ENCODE data around the gene NCBP3. TPM values are rescaled to one million over a fixed set of nuclear protein-coding genes. Genes with fewer than 3 reads are reported as not detected.

Gene NCBP3
- total RNA-seq, 5 donors from 2014 or later (not counting 1 experiment from before 2014, with no cell fraction given) = 35.6 to 55.5 (median 46.7) TPM

DNA sequence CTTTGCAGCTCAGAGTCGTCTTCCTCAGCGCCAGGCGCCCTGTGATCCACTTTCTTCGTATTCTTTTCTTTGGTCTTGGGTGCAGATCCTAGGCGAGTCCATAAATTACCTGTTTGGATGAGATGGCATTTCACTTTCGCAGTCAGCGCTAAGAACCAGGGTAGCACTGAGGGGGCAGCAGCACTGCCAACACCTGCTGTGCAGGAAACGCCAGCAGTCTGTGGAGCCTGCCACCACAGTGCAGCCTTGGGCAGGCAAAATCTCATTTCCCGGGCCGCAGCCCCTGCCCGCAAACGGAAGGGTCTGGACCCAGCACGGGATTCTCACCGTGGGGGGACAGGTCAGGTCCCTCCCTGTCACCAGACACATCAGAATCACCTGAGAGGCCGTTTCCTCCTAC lies 32.9 kb downstream of the NCBP3 start:
- no peaks in the 10 kb centered on the region for H3K4me1 ChIP-seq (ENCODE audit: control insufficient read depth in 1 of 2, extremely low read depth in 1 of 2, insufficient read depth in 2 of 2, low read length in 2 of 2)
- no peak overlapping the region for H3K4me3 ChIP-seq (ENCODE audit: control insufficient read depth in 1 of 2, extremely low read depth in 1 of 2, low read length in 1 of 2)
- ATAC-seq (replicated peaks in 1 of 4) = no peak
- no peak overlapping the region for H3K27ac ChIP-seq (ENCODE audit: low read length)
- POLR2A ChIA-PET = no interaction called here
- no peak for DNase-seq
- no peaks in the 10 kb centered on the region for H3K27me3 Mint-ChIP-seq
- CTCF ChIA-PET = interaction anchor here in 1 of 2 donors (0.6 kb wide), 1 partner anchor 30 kb away, joined by 6 read pairs; no protein-coding TSS in a partner anchor
- H3K4me3 Mint-ChIP-seq = no peak overlapping the region
- peaks cover 54% of the 10 kb centered on the region for H3K36me3 Mint-ChIP-seq
- H3K9me3 ChIP-seq = no peaks in the 10 kb centered on the region
- H3K27ac Mint-ChIP-seq = no peak overlapping the region
- no peaks in the 10 kb centered on the region for H3K27me3 ChIP-seq (replicated peaks in 1 of 2; ENCODE audit: control insufficient read depth in 2 of 2, extremely low read depth in 1 of 2, insufficient read depth in 2 of 2, low read length in 1 of 2)
- H3K4me1 Mint-ChIP-seq = no peaks in the 10 kb centered on the region
- peaks cover 12 to 82% of the 10 kb centered on the region in 2 donors for H3K36me3 ChIP-seq (ENCODE audit: control insufficient read depth in 2 of 2, extremely low read depth in 1 of 2, insufficient read depth in 1 of 2, low read length in 1 of 2)
- no peaks in the 10 kb centered on the region for H3K9me3 Mint-ChIP-seq
- 96% methylated on average over 14 of the region's 15 CpGs for WGBS (ENCODE audit: insufficient coverage)

GRCh38 chr17:3812771-3813170 lies 33.3 kb downstream of the NCBP3 start:
- Mint-ChIP-seq H3K4me1 (no peaks in the 10 kb centered on the region), H3K27ac (no peak overlapping the region), H3K36me3 (peaks cover 58% of the 10 kb centered on the region), H3K4me3 (no peak overlapping the region), H3K27me3 (no peaks in the 10 kb centered on the region), H3K9me3 (no peaks in the 10 kb centered on the region)
- ATAC-seq (replicated peaks in 1 of 4) = no peak
- Histone ChIP-seq H3K4me1 (ENCODE audit: control insufficient read depth in 1 of 2, extremely low read depth in 1 of 2, insufficient read depth in 2 of 2, low read length in 2 of 2) (no peaks in the 10 kb centered on the region), H3K36me3 (ENCODE audit: control insufficient read depth in 2 of 2, extremely low read depth in 1 of 2, insufficient read depth in 1 of 2, low read length in 1 of 2) (peaks cover 12 to 84% of the 10 kb centered on the region in 2 donors), H3K4me3 (ENCODE audit: control insufficient read depth in 1 of 2, extremely low read depth in 1 of 2, low read length in 1 of 2) (no peak overlapping the region), H3K27me3 (replicated peaks in 1 of 2; ENCODE audit: control insufficient read depth in 2 of 2, extremely low read depth in 1 of 2, insufficient read depth in 2 of 2, low read length in 1 of 2) (no peaks in the 10 kb centered on the region), H3K27ac (ENCODE audit: low read length) (no peak overlapping the region), H3K9me3 (no peaks in the 10 kb centered on the region)
- CTCF ChIA-PET = no interaction called here
- no peak for DNase-seq
- POLR2A ChIA-PET = no interaction called here
- 99% methylated on average over 10 of the region's 12 CpGs for WGBS (ENCODE audit: insufficient coverage)

- Mint-ChIP-seq H3K27ac (no peak overlapping the region), H3K9me3 (no peaks in the 10 kb centered on the region), H3K4me1 (no peaks in the 10 kb centered on the region), H3K27me3 (no peaks in the 10 kb centered on the region), H3K36me3 (peaks cover 62% of the 10 kb centered on the region), H3K4me3 (no peak overlapping the region)
- 100% methylated on average over 5 of the region's 10 CpGs for WGBS (ENCODE audit: insufficient coverage)
- CTCF ChIA-PET = no interaction called here
- Histone ChIP-seq H3K27ac (ENCODE audit: low read length) (no peak overlapping the region), H3K27me3 (replicated peaks in 1 of 2; ENCODE audit: control insufficient read depth in 2 of 2, extremely low read depth in 1 of 2, insufficient read depth in 2 of 2, low read length in 1 of 2) (no peaks in the 10 kb centered on the region), H3K9me3 (no peaks in the 10 kb centered on the region), H3K36me3 (ENCODE audit: control insufficient read depth in 2 of 2, extremely low read depth in 1 of 2, insufficient read depth in 1 of 2, low read length in 1 of 2) (peaks cover 16 to 88% of the 10 kb centered on the region in 2 donors), H3K4me1 (ENCODE audit: control insufficient read depth in 1 of 2, extremely low read depth in 1 of 2, insufficient read depth in 2 of 2, low read length in 2 of 2) (no peaks in the 10 kb centered on the region), H3K4me3 (ENCODE audit: control insufficient read depth in 1 of 2, extremely low read depth in 1 of 2, low read length in 1 of 2) (no peak overlapping the region)
- POLR2A ChIA-PET = no interaction called here
- no peak for DNase-seq
- no peak for ATAC-seq (replicated peaks in 1 of 4)
Observed at GRCh38 chr17:3812284-3812683, 33.8 kb downstream of the NCBP3 start.

DNA sequence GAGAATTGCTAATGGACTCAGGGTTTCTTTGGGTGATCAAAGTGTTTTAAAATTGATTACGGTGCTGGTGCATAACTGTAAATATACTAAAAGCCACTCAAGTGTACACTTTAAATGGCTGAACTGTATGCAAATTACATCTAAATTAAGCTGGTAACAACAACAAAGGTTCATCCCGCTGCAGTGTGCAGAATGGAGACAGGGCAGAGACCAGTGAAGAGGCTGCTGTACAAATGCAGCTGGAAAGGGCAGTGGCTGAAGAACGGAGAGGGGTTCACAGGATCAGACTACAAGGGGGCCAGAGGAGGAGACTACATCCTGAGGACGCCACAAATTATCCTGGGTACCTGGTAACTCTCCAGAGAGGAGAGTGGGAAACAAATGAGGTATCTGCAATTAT lies 36.0 kb downstream of the NCBP3 start:
- Histone ChIP-seq H3K4me1 (ENCODE audit: control insufficient read depth in 1 of 2, extremely low read depth in 1 of 2, insufficient read depth in 2 of 2, low read length in 2 of 2) (no peaks in the 10 kb centered on the region), H3K9me3 (no peaks in the 10 kb centered on the region), H3K27me3 (replicated peaks in 1 of 2; ENCODE audit: control insufficient read depth in 2 of 2, extremely low read depth in 1 of 2, insufficient read depth in 2 of 2, low read length in 1 of 2) (no peaks in the 10 kb centered on the region), H3K4me3 (ENCODE audit: control insufficient read depth in 1 of 2, extremely low read depth in 1 of 2, low read length in 1 of 2) (no peak overlapping the region), H3K27ac (ENCODE audit: low read length) (no peak overlapping the region), H3K36me3 (ENCODE audit: control insufficient read depth in 2 of 2, extremely low read depth in 1 of 2, insufficient read depth in 1 of 2, low read length in 1 of 2) (peaks cover 16 to 72% of the 10 kb centered on the region in 2 donors)
- H3K9me3 Mint-ChIP-seq = no peaks in the 10 kb centered on the region
- ChIA-PET POLR2A (no interaction called here), CTCF (no interaction called here)
- no peaks in the 10 kb centered on the region for H3K27me3 Mint-ChIP-seq
- H3K4me1 Mint-ChIP-seq = no peaks in the 10 kb centered on the region
- no CpG with 5 or more reads among the region's 4 CpGs for WGBS (ENCODE audit: insufficient coverage)
- ATAC-seq (replicated peaks in 1 of 4) = no peak
- no peak for DNase-seq
- peaks cover 57% of the 10 kb centered on the region for H3K36me3 Mint-ChIP-seq
- H3K4me3 Mint-ChIP-seq = no peak overlapping the region
- no peak overlapping the region for H3K27ac Mint-ChIP-seq

DNA sequence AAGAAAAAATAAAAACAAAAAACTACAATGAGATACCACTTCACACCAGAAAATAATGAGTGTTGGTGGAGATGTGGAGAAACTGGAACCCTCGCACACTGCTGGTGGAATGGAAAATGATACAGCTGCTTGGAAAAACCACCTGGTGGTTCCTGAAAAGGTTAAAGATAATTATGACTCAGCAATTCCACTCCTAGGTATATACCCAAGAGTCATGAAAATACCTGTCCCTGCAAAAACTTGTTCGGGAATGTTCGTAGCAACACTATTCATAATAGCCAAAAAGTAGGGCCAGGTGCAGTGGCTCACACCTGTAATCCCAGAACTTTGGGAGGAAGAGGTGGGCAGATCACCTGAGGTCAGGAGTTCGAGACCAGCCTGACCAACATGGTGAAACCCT lies 36.9 kb downstream of the NCBP3 start:
- no peak overlapping the region for H3K27ac ChIP-seq (ENCODE audit: low read length)
- no peak for ATAC-seq (replicated peaks in 1 of 4)
- H3K36me3 ChIP-seq (ENCODE audit: control insufficient read depth in 2 of 2, extremely low read depth in 1 of 2, insufficient read depth in 1 of 2, low read length in 1 of 2) = peaks cover 12 to 63% of the 10 kb centered on the region in 2 donors
- H3K9me3 ChIP-seq = no peaks in the 10 kb centered on the region
- H3K36me3 Mint-ChIP-seq = peaks cover 50% of the 10 kb centered on the region
- POLR2A ChIA-PET = no interaction called here
- H3K27ac Mint-ChIP-seq = no peak overlapping the region
- no peaks in the 10 kb centered on the region for H3K27me3 Mint-ChIP-seq
- CTCF ChIA-PET = no interaction called here
- H3K9me3 Mint-ChIP-seq = no peaks in the 10 kb centered on the region
- peaks cover 0 to 4% (median 2%) of the 10 kb centered on the region in 3 donors for H3K4me1 Mint-ChIP-seq
- H3K4me3 ChIP-seq (ENCODE audit: control insufficient read depth in 1 of 2, extremely low read depth in 1 of 2, low read length in 1 of 2) = no peak overlapping the region
- WGBS (ENCODE audit: insufficient coverage) = no CpG with 5 or more reads among the region's 4 CpGs
- H3K27me3 ChIP-seq (replicated peaks in 1 of 2; ENCODE audit: control insufficient read depth in 2 of 2, extremely low read depth in 1 of 2, insufficient read depth in 2 of 2, low read length in 1 of 2) = no peaks in the 10 kb centered on the region
- peaks cover 0 to 5% of the 10 kb centered on the region in 2 experiments for H3K4me1 ChIP-seq (ENCODE audit: control insufficient read depth in 1 of 2, extremely low read depth in 1 of 2, insufficient read depth in 2 of 2, low read length in 2 of 2)
- no peak overlapping the region for H3K4me3 Mint-ChIP-seq
- DNase-seq = no peak

- peaks cover 0 to 6% (median 5%) of the 10 kb centered on the region in 3 donors for H3K4me1 Mint-ChIP-seq
- H3K27ac Mint-ChIP-seq = no peak overlapping the region
- Histone ChIP-seq H3K4me3 (ENCODE audit: control insufficient read depth in 1 of 2, extremely low read depth in 1 of 2, low read length in 1 of 2) (no peak overlapping the region), H3K9me3 (no peaks in the 10 kb centered on the region), H3K4me1 (ENCODE audit: control insufficient read depth in 1 of 2, extremely low read depth in 1 of 2, insufficient read depth in 2 of 2, low read length in 2 of 2) (peaks cover 0 to 5% of the 10 kb centered on the region in 2 experiments), H3K27ac (ENCODE audit: low read length) (no peak overlapping the region), H3K27me3 (replicated peaks in 1 of 2; ENCODE audit: control insufficient read depth in 2 of 2, extremely low read depth in 1 of 2, insufficient read depth in 2 of 2, low read length in 1 of 2) (no peaks in the 10 kb centered on the region), H3K36me3 (ENCODE audit: control insufficient read depth in 2 of 2, extremely low read depth in 1 of 2, insufficient read depth in 1 of 2, low read length in 1 of 2) (peaks cover 12 to 60% of the 10 kb centered on the region in 2 donors)
- peaks cover 46% of the 10 kb centered on the region for H3K36me3 Mint-ChIP-seq
- H3K4me3 Mint-ChIP-seq = no peak overlapping the region
- DNase-seq = no peak
- no peak for ATAC-seq (replicated peaks in 1 of 4)
- H3K9me3 Mint-ChIP-seq = no peaks in the 10 kb centered on the region
- ChIA-PET POLR2A (no interaction called here), CTCF (no interaction called here)
- no peaks in the 10 kb centered on the region for H3K27me3 Mint-ChIP-seq
- 82% methylated on average over 3 of the region's 7 CpGs for WGBS (ENCODE audit: insufficient coverage)
Observed at GRCh38 chr17:3808701-3809100, 37.3 kb downstream of the NCBP3 start.

DNA sequence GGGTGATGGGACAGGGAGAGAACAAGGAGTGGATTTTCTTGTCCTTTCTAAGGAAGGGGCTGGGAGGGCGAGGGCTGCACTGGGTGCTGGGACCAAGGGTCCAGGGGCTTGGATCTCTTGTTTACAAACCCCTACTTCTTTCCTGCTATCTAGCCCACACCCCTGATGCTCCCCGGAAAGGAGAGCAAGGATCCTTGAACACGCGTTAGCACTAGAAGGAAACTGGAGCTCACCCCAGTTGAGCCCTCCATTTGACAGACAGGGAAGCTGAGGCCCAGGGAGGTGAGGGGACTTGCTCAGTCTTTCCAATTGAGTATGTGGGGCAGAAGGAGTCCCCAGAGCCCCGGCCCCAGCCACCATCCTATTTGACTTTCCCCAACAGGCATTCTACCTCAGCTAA lies 40.5 kb downstream of the NCBP3 start:
- CTCF ChIA-PET = no interaction called here

More for the DNA sequence above, 40.5 kb downstream of the NCBP3 start:
- WGBS (ENCODE audit: insufficient coverage) = no CpG with 5 or more reads among the region's 5 CpGs
- Histone ChIP-seq H3K27ac (ENCODE audit: low read length) (no peak overlapping the region), H3K36me3 (ENCODE audit: control insufficient read depth in 2 of 2, extremely low read depth in 1 of 2, insufficient read depth in 1 of 2, low read length in 1 of 2) (peaks cover 7 to 36% of the 10 kb centered on the region in 2 donors), H3K4me3 (ENCODE audit: control insufficient read depth in 1 of 2, extremely low read depth in 1 of 2, low read length in 1 of 2) (no peak overlapping the region), H3K4me1 (ENCODE audit: control insufficient read depth in 1 of 2, extremely low read depth in 1 of 2, insufficient read depth in 2 of 2, low read length in 2 of 2) (peaks cover 0 to 13% of the 10 kb centered on the region in 2 experiments), H3K9me3 (no peaks in the 10 kb centered on the region), H3K27me3 (replicated peaks in 1 of 2; ENCODE audit: control insufficient read depth in 2 of 2, extremely low read depth in 1 of 2, insufficient read depth in 2 of 2, low read length in 1 of 2) (no peaks in the 10 kb centered on the region)
- peaks cover 27% of the 10 kb centered on the region for H3K36me3 Mint-ChIP-seq
- no peak for ATAC-seq (replicated peaks in 1 of 4)
- POLR2A ChIA-PET = no interaction called here
- H3K9me3 Mint-ChIP-seq = no peaks in the 10 kb centered on the region
- no peaks in the 10 kb centered on the region for H3K27me3 Mint-ChIP-seq
- H3K4me1 Mint-ChIP-seq = peaks cover 0 to 6% (median 5%) of the 10 kb centered on the region in 3 donors
- no peak overlapping the region for H3K27ac Mint-ChIP-seq
- no peak for DNase-seq
- no peak overlapping the region for H3K4me3 Mint-ChIP-seq
